SKM-1 (cell line): ENCODE results near the gene CYP2F1.
"Not testable (repeated sequence)": the region's sequence is repeated elsewhere in the genome, so short reads cannot be mapped to it uniquely, and the experiment has no call there.

Source experiments
- DNase-seq: peaks from one replicate; lab custom pipeline; 2025; ENCODE audit not compliant: unreplicated experiment; lab: John Stamatoyannopoulos, UW

The CYP2F1 gene

GRCh38 chr19:41114132-41114531 lies at the start of gene CYP2F1:
Gene CYP2F1, plus strand, starts transcription at chr19:41114432. Its CDS starts 1,757 bp downstream, at chr19:41116189.
- DNase-seq, result no peak

- no peak for DNase-seq
Observed at GRCh38 chr19:41064974-41065569, 49.2 kb upstream of the CYP2F1 start.

- DNase-seq, result no peak
Observed at GRCh38 chr19:41076286-41076685, 37.9 kb upstream of the CYP2F1 start.

GRCh38 chr19:41083516-41083915 lies 30.7 kb upstream of the CYP2F1 start:
- DNase-seq, result no peak

- no peak for DNase-seq
Observed at GRCh38 chr19:41085748-41086415, 28.4 kb upstream of the CYP2F1 start.

GRCh38 chr19:41088151-41088550 lies 26.1 kb upstream of the CYP2F1 start, which contains the start of gene CYP2A13:
Gene CYP2A13, plus strand, starts transcription at chr19:41088451. Its CDS starts 21 bp downstream, at chr19:41088472.
- DNase-seq, result no peak

- DNase-seq, result no peak
Observed at GRCh38 chr19:41089959-41090358, 24.3 kb upstream of the CYP2F1 start.

GRCh38 chr19:41095703-41096102 lies 18.5 kb upstream of the CYP2F1 start:
- DNase-seq, result no peak

GRCh38 chr19:41096353-41096752 lies 17.9 kb upstream of the CYP2F1 start:
- no peak for DNase-seq

- DNase-seq, result no peak
Observed at GRCh38 chr19:41097302-41097701, 16.9 kb upstream of the CYP2F1 start.

- DNase-seq, result no peak
Observed at GRCh38 chr19:41098762-41099161, 15.5 kb upstream of the CYP2F1 start.

GRCh38 chr19:41102210-41102609 lies 12.0 kb upstream of the CYP2F1 start:
- DNase-seq, result not testable (repeated sequence)

GRCh38 chr19:41106177-41106576 lies 8.1 kb upstream of the CYP2F1 start:
- DNase-seq, result no peak

- no peak for DNase-seq
Observed at GRCh38 chr19:41111296-41111695, 2.9 kb upstream of the CYP2F1 start.

GRCh38 chr19:41111750-41112295 lies 2.4 kb upstream of the CYP2F1 start:
- no peak for DNase-seq

GRCh38 chr19:41112728-41113290 lies 1.4 kb upstream of the CYP2F1 start:
- no peak for DNase-seq

GRCh38 chr19:41116261-41116660 lies 2.0 kb downstream of the CYP2F1 start:
- DNase-seq, result no peak

- DNase-seq, result not testable (repeated sequence)
Observed at GRCh38 chr19:41120929-41121911, 7.0 kb downstream of the CYP2F1 start.

GRCh38 chr19:41122846-41123245 lies 8.6 kb downstream of the CYP2F1 start:
- DNase-seq, result not testable (repeated sequence)

- DNase-seq, result no peak
Observed at GRCh38 chr19:41123716-41124294, 9.6 kb downstream of the CYP2F1 start.
